Gastrocnemius medialis (tissue), 4 donors: Measurements from ENCODE around the gene FGF14. TPM values are rescaled to one million over a fixed set of nuclear protein-coding genes. Genes with fewer than 3 reads are reported as not detected.

Experiments
- ATAC-seq, 2 donors: fragments of 150-250 bp; one replicate each; pipeline ENCODE4 v1.9.1; 2016
- DNase-seq, 2 donors: peaks; one replicate each; pipeline ENCODE4 v3.0.0-alpha.2; 2019
- H3K27ac ChIP-seq, 4 donors: fragments of 200-600 bp; sonication (generic); 1 replicate in 1 of 4; 2 replicates in 3 of 4; pipeline ENCODE4 v1.5.1; 2016 to 2018; ENCODE audit warnings: mild to moderate bottlenecking in 2 of 4, moderate library complexity in 1 of 4
- H3K27me3 ChIP-seq, 3 donors: fragments of 200-600 bp; sonication (generic) in 2 of 3; 1 replicate in 1 of 3; 2 replicates in 2 of 3; pipeline versions ENCODE4 v1.5.1 to v1.6.0; 2016 to 2019; ENCODE audit warnings: mild to moderate bottlenecking in 1 of 3, moderate library complexity in 1 of 3
- H3K36me3 ChIP-seq, 2 donors: fragments of 200-600 bp; sonication (generic) in 1 of 2; one replicate each; pipeline ENCODE4 v1.5.1; 2017 to 2018
- H3K4me1 ChIP-seq, 2 donors: fragments of 200-600 bp; sonication (generic) in 1 of 2; one replicate each; pipeline ENCODE4 v1.5.1; 2016 to 2017; ENCODE audit warnings: mild to moderate bottlenecking in 2 of 2
- H3K4me3 ChIP-seq, 4 donors: fragments of 200-600 bp; sonication (generic) in 3 of 4; 1 replicate in 1 of 4; 2 replicates in 3 of 4; pipeline ENCODE4 v1.5.1; 2016 to 2019; ENCODE audit warnings: mild to moderate bottlenecking in 2 of 4
- H3K9me3 ChIP-seq, 3 donors: fragments of 200-600 bp; sonication (generic) in 2 of 3; 1 replicate in 1 of 3; 2 replicates in 2 of 3; pipeline ENCODE4 v1.5.1; 2016 to 2019
- CTCF ChIP-seq, 5 experiments: fragments of 450-650 bp in 3 of 5; fragments of 200-600 bp in 2 of 5; sonication (generic) in 2 of 5; IDR thresholded peaks in 4 of 5; conservative IDR thresholded peaks in 1 of 5; 1 replicate in 4 of 5; 2 replicates in 1 of 5; pipeline ENCODE4 v1.5.1; 2016 to 2019; ENCODE audit warnings: antibody characterized with exemption in 5 of 5, mild to moderate bottlenecking in 3 of 5, moderate library complexity in 3 of 5
- POLR2A ChIP-seq, 2 donors: fragments of 450-650 bp; IDR thresholded peaks; one replicate each; pipeline ENCODE4 v1.6.1; 2017; ENCODE audit warnings: antibody characterized with exemption in 2 of 2, mild to moderate bottlenecking in 2 of 2, moderate library complexity in 2 of 2
- in situ Hi-C, 4 donors: fragments of 200-750 bp; cut with MboI; loops; one replicate each; pipeline versions ENCODE4 v1.15.0 to v1.8.0; 2017; ENCODE audit warnings: low sequenced_read_pairs in 4 of 4
- intact Hi-C: fragments of 100-400 bp; cut with DNase I; formaldehyde crosslinking; loops from one replicate; pipeline ENCODE4 v1.15.1; 2023; ENCODE audit warnings: low total_unique reads
- total RNA-seq, 4 donors: library from RNA; depleted of rRNA; stranded (reverse); fragments of >200 nt; gene quantifications; one replicate each; pipeline versions ENCODE4 v1.1.0 to v1.2.3, GENCODE V29; 2016

Gene FGF14
- total RNA-seq, 4 donors from 2014 or later: 0.02 TPM; not detected in 3

DNA sequence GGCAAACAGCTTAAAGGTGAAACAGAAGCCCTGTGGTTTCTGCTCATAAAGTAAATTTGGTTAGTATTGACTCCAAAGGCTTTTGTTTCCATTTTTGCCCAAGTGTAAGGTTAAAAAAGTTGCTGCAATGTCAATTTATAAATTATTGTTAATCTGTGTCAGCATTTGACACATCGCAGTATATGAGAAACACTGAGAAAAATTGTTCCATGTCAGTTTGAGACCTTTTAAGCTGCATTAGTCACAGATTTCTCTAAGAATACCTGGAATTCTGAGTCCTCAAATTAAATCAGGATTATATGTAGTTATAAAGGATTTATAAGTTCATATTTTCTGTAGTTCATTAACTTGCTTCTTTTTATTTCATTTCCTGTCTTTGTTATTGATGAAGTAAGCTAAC is 78.8 kb downstream of the FGF14 start:
- intact Hi-C loops: no loop called here
- no peak for ATAC-seq
- no peak for TF ChIP-seq POLR2A (IDR thresholded peaks at IDR 0.05)
- TF ChIP-seq CTCF (IDR thresholded peaks at IDR 0.05 in 4 of 5, conservative IDR thresholded peaks at IDR 0.05 in 1 of 5): no peak

DNA sequence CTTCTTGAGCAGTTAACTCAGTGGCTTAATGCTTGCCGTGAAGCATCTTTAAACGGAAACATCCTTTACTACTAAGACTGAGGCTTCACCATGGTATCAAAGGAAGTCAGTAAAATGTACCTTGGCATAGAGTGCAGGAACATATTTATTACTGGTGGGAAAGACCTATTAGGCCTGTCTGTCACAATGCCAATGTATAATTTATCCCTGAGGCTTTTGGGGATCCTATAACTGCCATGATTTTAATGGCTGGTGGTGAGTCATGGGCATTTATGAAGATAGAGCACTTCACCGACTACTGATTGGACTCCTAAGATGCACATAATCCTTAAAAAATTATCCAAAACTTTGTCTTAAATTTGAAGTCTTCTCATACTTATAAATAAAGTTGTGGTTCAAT is 79.6 kb downstream of the FGF14 start:
- intact Hi-C loops (no loop called here), in situ Hi-C loops (no loop called here)
- no peak overlapping the region for H3K27ac ChIP-seq
- no peak for DNase-seq
- peaks cover 0 to 6% of the 10 kb centered on the region in 2 donors for H3K4me1 ChIP-seq
- H3K27me3 ChIP-seq: no peaks in the 10 kb centered on the region
- no peaks in the 10 kb centered on the region for H3K9me3 ChIP-seq
- H3K36me3 ChIP-seq: no peaks in the 10 kb centered on the region
- H3K4me3 ChIP-seq: no peak overlapping the region
- no peak for TF ChIP-seq POLR2A (IDR thresholded peaks at IDR 0.05)
- no peak for TF ChIP-seq CTCF (IDR thresholded peaks at IDR 0.05 in 4 of 5, conservative IDR thresholded peaks at IDR 0.05 in 1 of 5)
- no peak for ATAC-seq

More for the DNA sequence above, 78.8 kb downstream of the FGF14 start:
- Histone ChIP-seq H3K36me3 (no peaks in the 10 kb centered on the region), H3K9me3 (no peaks in the 10 kb centered on the region), H3K27ac (no peak overlapping the region), H3K27me3 (no peaks in the 10 kb centered on the region), H3K4me1 (peaks cover 0 to under 1% of the 10 kb centered on the region in 2 donors), H3K4me3 (no peak overlapping the region)
- DNase-seq: no peak
- in situ Hi-C loops: no loop called here

GRCh38 chr13:102318233-102318632 is 83.6 kb downstream of the FGF14 start:
- no peaks in the 10 kb centered on the region for H3K27me3 ChIP-seq
- intact Hi-C loops (no loop called here), in situ Hi-C loops (no loop called here)
- TF ChIP-seq POLR2A (IDR thresholded peaks at IDR 0.05) (no peak), CTCF (IDR thresholded peaks at IDR 0.05 in 4 of 5, conservative IDR thresholded peaks at IDR 0.05 in 1 of 5) (no peak)
- H3K4me1 ChIP-seq: peaks cover 0 to 6% of the 10 kb centered on the region in 2 donors
- no peak for DNase-seq
- no peaks in the 10 kb centered on the region for H3K9me3 ChIP-seq
- H3K27ac ChIP-seq: no peak overlapping the region
- H3K36me3 ChIP-seq: no peaks in the 10 kb centered on the region
- ATAC-seq: no peak
- H3K4me3 ChIP-seq: no peak overlapping the region

DNA sequence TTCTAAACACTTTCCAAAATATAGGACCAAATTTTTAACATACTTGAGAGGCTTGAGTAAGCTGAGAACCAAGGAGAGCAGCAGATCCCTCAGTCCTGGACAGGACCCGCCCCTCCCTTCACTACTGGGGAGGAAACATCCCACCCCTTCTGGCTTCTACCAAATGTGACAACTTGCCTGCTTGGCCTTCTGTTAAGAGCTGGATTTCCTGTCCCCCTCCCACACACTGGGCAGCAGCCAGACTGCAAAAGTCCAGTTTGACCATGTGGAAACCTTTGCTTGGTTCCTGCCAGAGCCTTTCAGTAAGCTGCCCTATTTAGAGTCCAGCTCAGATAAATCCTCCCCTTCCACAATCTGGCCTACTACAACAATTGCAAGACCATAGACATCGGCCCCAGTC is 84.3 kb downstream of the FGF14 start:
- ATAC-seq: peak; percentile 60 to 66
- in situ Hi-C loops: no loop called here
- Histone ChIP-seq H3K4me3 (no peak overlapping the region), H3K36me3 (no peaks in the 10 kb centered on the region), H3K4me1 (peaks cover 0 to 6% of the 10 kb centered on the region in 2 donors), H3K9me3 (no peaks in the 10 kb centered on the region), H3K27me3 (no peaks in the 10 kb centered on the region), H3K27ac (peak overlapping the region in 1 of 4 donors; percentile 43)
- intact Hi-C loops: loop anchor here (2.0 kb wide), 1 partner anchor 77 kb away; no protein-coding TSS in a partner anchor
- TF ChIP-seq POLR2A (IDR thresholded peaks at IDR 0.05): no peak
- TF ChIP-seq CTCF (IDR thresholded peaks at IDR 0.05 in 4 of 5, conservative IDR thresholded peaks at IDR 0.05 in 1 of 5): no peak
- DNase-seq: peak; percentile 42 to 70

GRCh38 chr13:102316732-102317131 is 85.1 kb downstream of the FGF14 start:
- Histone ChIP-seq H3K27me3 (no peaks in the 10 kb centered on the region), H3K36me3 (no peaks in the 10 kb centered on the region), H3K9me3 (no peaks in the 10 kb centered on the region), H3K27ac (no peak overlapping the region), H3K4me3 (no peak overlapping the region), H3K4me1 (peaks cover 0 to 6% of the 10 kb centered on the region in 2 donors)
- intact Hi-C loops: loop anchor here (2.0 kb wide), 1 partner anchor 78 kb away; no protein-coding TSS in a partner anchor
- TF ChIP-seq POLR2A (IDR thresholded peaks at IDR 0.05): no peak
- TF ChIP-seq CTCF (IDR thresholded peaks at IDR 0.05 in 4 of 5, conservative IDR thresholded peaks at IDR 0.05 in 1 of 5): no peak
- ATAC-seq (no peak), DNase-seq (no peak)
- in situ Hi-C loops: no loop called here
